GM12864 (cell line): Measurements from ENCODE around the gene TEX10.

Experiments
- DNase-seq: peaks from one replicate; pipeline ENCODE4 v3.0.0-alpha.2; 2011; ENCODE audit warnings: low read depth
- H3K4me3 ChIP-seq: 2 replicates; pipeline ENCODE4 v1.5.1; 2011; ENCODE audit warnings: mild to moderate bottlenecking, low read depth, low read length, control low read depth
- CTCF ChIP-seq: IDR thresholded peaks from 2 replicates; pipeline ENCODE4 v1.5.1; 2011; ENCODE audit warnings: low read depth, mild to moderate bottlenecking, moderate library complexity, low read length, control low read depth, inconsistent platforms; ENCODE audit errors: missing control alignments

Gene TEX10

DNA sequence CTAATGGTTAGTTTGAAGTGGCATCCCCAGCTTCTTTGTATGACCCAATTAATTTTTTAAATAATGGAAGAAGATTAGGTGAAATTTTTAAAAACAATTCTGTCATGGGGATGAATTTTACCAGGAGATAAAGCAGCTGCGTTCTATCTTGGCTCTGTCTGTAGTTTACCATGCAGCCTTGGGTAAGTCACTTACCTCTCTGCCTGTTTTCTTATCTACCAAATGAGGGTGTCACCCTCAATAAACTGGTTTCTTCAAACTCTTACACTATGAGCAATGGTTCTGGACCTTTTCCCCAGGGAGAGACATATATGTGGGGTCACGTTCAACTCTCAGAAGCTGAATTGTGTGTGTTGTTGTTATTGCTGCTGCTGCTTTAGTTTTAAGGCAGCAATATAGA is 71.7 kb downstream of the TEX10 start:
- no peak for DNase-seq
- no peak overlapping the region for H3K4me3 ChIP-seq
- no peak for TF ChIP-seq CTCF

- no peak for TF ChIP-seq CTCF
- DNase-seq: no peak
- H3K4me3 ChIP-seq: no peak overlapping the region
Measured at GRCh38 chr9:100277166-100277979, 75.4 kb downstream of the TEX10 start.

- no peak for TF ChIP-seq CTCF
- H3K4me3 ChIP-seq: no peak overlapping the region
- no peak for DNase-seq
Measured at GRCh38 chr9:100269656-100270055, 83.1 kb downstream of the TEX10 start.

GRCh38 chr9:100268271-100268670 is 84.5 kb downstream of the TEX10 start:
- no peak for DNase-seq
- TF ChIP-seq CTCF: no peak
- H3K4me3 ChIP-seq: no peak overlapping the region

DNA sequence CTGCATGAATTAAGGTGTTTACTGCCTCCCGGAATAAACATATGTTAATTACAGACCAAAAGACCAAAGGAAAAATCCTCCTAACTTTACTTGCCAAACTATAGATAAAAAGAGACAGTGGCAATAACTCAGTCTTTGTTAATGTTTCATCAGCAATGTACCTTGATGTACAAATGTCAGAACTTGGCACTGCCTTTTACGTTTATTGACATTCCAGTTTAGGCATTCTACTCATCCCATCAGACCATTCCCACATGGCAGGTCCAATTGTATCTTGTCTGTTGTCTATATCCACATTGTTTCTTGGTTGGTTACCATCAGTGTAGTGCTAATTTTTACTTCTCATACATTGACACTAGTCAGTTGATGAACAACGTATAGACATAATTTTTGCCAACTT is 85.5 kb downstream of the TEX10 start:
- DNase-seq: no peak
- no peak overlapping the region for H3K4me3 ChIP-seq
- no peak for TF ChIP-seq CTCF
